ENCODE results near the gene GOLT1B.
A peak's percentile ranks its signal among the peaks of the same experiment; 100 is the strongest.
"Not testable (repeated sequence)": the region's sequence is repeated elsewhere in the genome, so short reads cannot be mapped to it uniquely, and the experiment has no call there.

Gene GOLT1B, protein sequence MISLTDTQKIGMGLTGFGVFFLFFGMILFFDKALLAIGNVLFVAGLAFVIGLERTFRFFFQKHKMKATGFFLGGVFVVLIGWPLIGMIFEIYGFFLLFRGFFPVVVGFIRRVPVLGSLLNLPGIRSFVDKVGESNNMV

DNA sequence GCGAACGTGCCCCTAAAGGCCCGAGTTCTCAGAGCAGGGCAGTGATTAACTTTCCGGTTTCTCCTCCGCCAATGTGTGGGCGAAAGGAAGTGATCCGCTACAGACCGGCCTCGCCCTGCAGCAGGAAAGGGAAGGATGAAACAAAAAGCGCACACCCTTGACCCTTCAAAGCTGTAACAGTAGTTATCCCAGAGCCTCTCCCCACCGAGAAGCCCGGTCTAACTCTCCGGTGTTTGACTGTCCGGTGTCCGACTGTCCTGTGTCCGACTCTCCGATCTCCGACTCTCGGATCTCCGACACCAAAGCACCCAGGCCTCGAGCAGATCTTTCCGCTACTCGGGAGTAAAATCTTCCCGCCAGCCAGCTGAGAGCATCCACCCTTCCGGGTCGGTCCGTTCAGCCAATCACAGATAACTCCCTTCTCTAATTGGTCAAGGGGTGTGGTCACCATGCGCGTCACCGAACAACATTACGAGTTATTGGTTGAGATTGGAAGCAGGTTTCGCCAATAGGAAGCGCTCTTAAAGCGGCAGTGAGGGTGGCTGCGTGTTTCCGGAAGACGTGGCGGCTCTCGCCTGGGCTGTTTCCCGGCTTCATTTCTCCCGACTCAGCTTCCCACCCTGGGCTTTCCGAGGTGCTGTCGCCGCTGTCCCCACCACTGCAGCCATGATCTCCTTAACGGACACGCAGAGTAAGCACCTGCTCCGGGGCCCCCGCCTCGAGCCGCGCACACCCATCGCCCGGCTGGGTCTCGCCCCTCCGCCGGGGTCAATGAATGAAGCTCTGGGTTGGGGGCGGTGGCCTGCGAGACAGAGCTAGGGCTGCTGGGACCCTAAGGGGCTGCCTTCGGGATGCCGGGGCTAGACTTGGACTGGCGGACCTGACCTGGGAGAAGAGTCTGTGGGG, at the start of gene GOLT1B, which contains the start of gene RECQL:
TSS of gene GOLT1B (plus strand) at position 532 of the 906 bp plus-strand sequence. CDS start at position 667, 135 bp downstream.
TSS of gene RECQL (minus strand) at position 378 of the 906 bp plus-strand sequence. CDS start 2,065 bp downstream, outside the sequence.
- TF ChIP-seq, protein P1, sequence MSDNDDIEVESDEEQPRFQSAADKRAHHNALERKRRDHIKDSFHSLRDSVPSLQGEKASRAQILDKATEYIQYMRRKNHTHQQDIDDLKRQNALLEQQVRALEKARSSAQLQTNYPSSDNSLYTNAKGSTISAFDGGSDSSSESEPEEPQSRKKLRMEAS (IDR thresholded peaks at IDR 0.05; ENCODE audit: low read depth, low read length), result peak; percentile 96
- peak; percentile 96 for TF ChIP-seq MYC (IDR thresholded peaks at IDR 0.05; ENCODE audit: low read depth, low read length)
- peak; percentile 96 for TF ChIP-seq POLR2A (IDR thresholded peaks at IDR 0.05; ENCODE audit: extremely low read depth, insufficient read length)
- TF ChIP-seq, protein P2, sequence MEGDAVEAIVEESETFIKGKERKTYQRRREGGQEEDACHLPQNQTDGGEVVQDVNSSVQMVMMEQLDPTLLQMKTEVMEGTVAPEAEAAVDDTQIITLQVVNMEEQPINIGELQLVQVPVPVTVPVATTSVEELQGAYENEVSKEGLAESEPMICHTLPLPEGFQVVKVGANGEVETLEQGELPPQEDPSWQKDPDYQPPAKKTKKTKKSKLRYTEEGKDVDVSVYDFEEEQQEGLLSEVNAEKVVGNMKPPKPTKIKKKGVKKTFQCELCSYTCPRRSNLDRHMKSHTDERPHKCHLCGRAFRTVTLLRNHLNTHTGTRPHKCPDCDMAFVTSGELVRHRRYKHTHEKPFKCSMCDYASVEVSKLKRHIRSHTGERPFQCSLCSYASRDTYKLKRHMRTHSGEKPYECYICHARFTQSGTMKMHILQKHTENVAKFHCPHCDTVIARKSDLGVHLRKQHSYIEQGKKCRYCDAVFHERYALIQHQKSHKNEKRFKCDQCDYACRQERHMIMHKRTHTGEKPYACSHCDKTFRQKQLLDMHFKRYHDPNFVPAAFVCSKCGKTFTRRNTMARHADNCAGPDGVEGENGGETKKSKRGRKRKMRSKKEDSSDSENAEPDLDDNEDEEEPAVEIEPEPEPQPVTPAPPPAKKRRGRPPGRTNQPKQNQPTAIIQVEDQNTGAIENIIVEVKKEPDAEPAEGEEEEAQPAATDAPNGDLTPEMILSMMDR (IDR thresholded peaks at IDR 0.05; ENCODE audit: low read depth, low read length), result no peak
- H3K4me3 ChIP-seq (ENCODE audit: low read depth, low read length), result peak within 1 kb of the TSS; percentile 75

DNA sequence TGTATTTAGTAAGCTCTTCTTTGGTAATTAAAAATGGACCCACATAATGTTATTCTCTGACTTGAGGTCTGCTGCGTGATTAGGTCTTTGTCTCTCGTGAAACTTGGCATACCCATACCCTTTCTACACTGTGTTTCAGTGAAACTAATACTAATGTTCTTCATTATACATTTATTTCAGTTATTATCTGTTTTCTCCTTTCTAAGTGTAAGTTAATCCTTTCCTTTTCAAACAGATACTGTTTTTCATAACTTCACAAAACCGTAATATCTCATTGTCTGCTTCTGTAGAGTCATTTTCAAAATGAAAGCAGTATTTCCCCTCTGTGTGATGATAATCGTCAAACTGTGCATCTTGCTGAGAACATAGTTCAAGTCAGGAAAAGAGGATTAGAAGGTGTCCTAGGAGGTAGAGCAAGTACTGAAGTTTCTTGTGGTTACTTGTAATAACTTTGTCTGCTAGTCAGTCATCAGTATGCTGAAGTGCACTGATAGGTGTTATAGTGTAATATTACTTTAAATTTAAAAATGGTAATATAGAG, 48.2 kb upstream of the GOLT1B start:
- TF ChIP-seq POLR2A (IDR thresholded peaks at IDR 0.05; ENCODE audit: extremely low read depth, insufficient read length) (no peak), MYC (IDR thresholded peaks at IDR 0.05; ENCODE audit: low read depth, low read length) (no peak)
- TF ChIP-seq, protein P1 (IDR thresholded peaks at IDR 0.05; ENCODE audit: low read depth, low read length), result no peak
- TF ChIP-seq, protein P2 (IDR thresholded peaks at IDR 0.05; ENCODE audit: low read depth, low read length), result no peak
- H3K4me3 ChIP-seq (ENCODE audit: low read depth, low read length), result no peak overlapping the region
- DNase-seq (ENCODE audit: low read depth), result no peak

More for the DNA sequence above, at the start of gene GOLT1B, which contains the start of gene RECQL:
- peak; percentile 100 for DNase-seq (ENCODE audit: low read depth)

DNA sequence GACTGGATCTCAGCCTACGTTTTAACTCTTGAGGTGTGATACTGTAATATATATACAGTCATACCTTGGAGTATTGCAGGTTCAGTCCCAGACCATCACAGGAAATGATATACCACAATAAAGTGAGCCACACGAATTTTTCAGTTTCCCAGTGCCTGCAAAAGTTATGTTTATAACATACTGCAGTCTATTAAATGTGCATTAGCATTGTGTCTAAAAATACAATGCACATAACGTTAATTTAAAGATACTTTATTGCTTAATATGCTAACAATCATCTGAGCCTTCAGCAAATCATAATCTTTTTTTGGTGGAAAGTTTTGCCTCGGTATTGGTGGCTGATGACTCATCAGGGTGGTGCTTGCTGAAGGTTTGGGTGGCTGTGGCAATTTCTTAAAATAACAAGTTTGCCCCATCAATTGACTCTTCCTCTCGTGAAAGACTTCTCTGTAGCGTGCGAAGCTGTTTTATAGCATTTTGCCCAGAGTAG, 45.3 kb upstream of the GOLT1B start:
- no peak overlapping the region for H3K4me3 ChIP-seq (ENCODE audit: low read depth, low read length)
- peak; percentile 90 for DNase-seq (ENCODE audit: low read depth)
- TF ChIP-seq POLR2A (IDR thresholded peaks at IDR 0.05; ENCODE audit: extremely low read depth, insufficient read length) (no peak), MYC (IDR thresholded peaks at IDR 0.05; ENCODE audit: low read depth, low read length) (no peak; the same call in 1 of the 2 replicates)
- TF ChIP-seq, protein P2 (IDR thresholded peaks at IDR 0.05; ENCODE audit: low read depth, low read length), result no peak
- TF ChIP-seq, protein P1 (IDR thresholded peaks at IDR 0.05; ENCODE audit: low read depth, low read length), result no peak

DNA sequence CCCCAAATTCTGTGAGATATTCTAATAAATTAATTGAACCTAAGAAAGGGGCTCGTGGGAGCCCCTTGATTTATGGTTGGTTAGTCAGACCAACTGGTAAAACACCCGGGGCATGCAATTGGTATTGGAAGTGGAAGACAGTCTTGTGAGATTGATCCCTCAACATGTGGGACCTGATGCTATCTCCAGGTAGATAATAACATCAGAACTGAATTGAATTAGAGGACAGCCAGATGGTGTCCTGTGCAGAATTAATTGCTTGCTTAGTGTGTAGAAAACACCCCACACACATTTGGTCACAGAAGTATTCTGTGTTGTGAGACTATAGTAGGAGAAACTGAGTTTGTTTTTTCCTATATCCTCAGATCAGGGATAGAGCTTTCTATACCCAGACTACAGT, 42.1 kb upstream of the GOLT1B start:
- no peak for TF ChIP-seq MYC (IDR thresholded peaks at IDR 0.05; ENCODE audit: low read depth, low read length)
- TF ChIP-seq, protein P1 (IDR thresholded peaks at IDR 0.05; ENCODE audit: low read depth, low read length), result no peak
- TF ChIP-seq, protein P2 (IDR thresholded peaks at IDR 0.05; ENCODE audit: low read depth, low read length), result no peak
- no peak for DNase-seq (ENCODE audit: low read depth)
- no peak overlapping the region for H3K4me3 ChIP-seq (ENCODE audit: low read depth, low read length)

DNA sequence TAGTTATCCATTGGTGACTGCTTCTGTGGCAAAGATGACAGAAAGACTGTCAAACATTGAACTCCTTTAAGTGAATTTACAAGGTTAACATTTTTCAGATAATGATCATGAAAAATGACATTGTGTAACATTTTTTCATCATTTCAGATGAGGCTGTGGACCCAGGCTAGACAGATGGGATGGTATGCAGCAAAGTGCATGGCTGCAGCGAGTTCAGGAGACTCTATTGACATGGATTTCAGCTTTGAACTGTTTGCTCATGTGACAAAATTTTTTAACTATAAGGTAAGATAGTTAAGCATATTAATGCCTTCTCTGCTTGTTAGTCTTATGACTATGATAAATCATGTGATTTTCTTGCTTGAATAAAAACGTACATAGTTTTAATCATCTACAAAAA, 34.3 kb upstream of the GOLT1B start:
- DNase-seq (ENCODE audit: low read depth); H3K4me3 ChIP-seq (ENCODE audit: low read depth, low read length): not testable (repeated sequence)

DNA sequence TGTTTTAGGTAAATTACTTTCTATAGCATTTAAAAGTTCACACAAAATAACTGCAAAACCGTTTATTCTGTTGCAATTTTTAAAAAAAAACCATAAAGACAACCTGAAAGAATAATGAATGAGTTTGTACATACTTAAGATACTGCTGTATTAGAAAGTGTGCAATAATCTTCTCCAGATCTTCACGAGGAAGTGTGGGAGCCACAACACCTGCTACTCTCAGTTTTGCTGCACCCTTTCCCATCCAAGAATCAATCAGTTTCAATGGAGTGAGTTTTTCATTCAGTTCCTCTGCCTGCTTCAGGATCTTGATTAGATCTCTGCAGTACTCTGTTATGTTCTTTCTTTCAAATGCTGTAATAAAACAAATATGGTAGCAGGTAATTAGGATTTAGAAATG, 30.3 kb upstream of the GOLT1B start:
- DNase-seq (ENCODE audit: low read depth), result no peak
- no peak overlapping the region for H3K4me3 ChIP-seq (ENCODE audit: low read depth, low read length)
- TF ChIP-seq, protein P2 (IDR thresholded peaks at IDR 0.05; ENCODE audit: low read depth, low read length), result no peak
- no peak for TF ChIP-seq MYC (IDR thresholded peaks at IDR 0.05; ENCODE audit: low read depth, low read length)
- TF ChIP-seq POLR2A (IDR thresholded peaks at IDR 0.05; ENCODE audit: extremely low read depth, insufficient read length), result no peak
- TF ChIP-seq, protein P1 (IDR thresholded peaks at IDR 0.05; ENCODE audit: low read depth, low read length), result no peak
